SK-N-SH treated with all-trans-retinoic acid at 6 μM for 48 hours (cell line): ENCODE measurements around the gene DPEP2NB.
"Not testable (repeated sequence)": the region's sequence is repeated elsewhere in the genome, so short reads cannot be mapped to it uniquely, and the experiment has no call there.

Experiments
- ATAC-seq: fragments of 200-7000 bp; cut with Tn5 transposase; 3 replicates; pipeline ENCODE4 v1.9.1; 2020; ENCODE audit warnings: mild to moderate bottlenecking, moderate library complexity
- ARNTL ChIP-seq: fragments of 450-650 bp; formaldehyde crosslinking; IDR thresholded peaks from 2 replicates; pipeline ENCODE4 v1.5.0; 2020; ENCODE audit warnings: low read depth, mild to moderate bottlenecking, moderate library complexity, borderline replicate concordance
- BACH2 ChIP-seq: fragments of 250-450 bp; sonication (Bioruptor Pico); IDR thresholded peaks from 2 replicates; pipeline ENCODE4 v1.9.0; 2021; ENCODE audit warnings: mild to moderate bottlenecking, borderline replicate concordance
- CREB5 ChIP-seq: fragments of 250-450 bp; sonication (Bioruptor Pico); IDR thresholded peaks from 2 replicates; pipeline ENCODE4 v1.5.1; 2020; ENCODE audit warnings: low read depth, mild to moderate bottlenecking, moderate library complexity
- CSDC2 ChIP-seq: fragments of 250-450 bp; sonication (Bioruptor Pico); IDR thresholded peaks from 2 replicates; pipeline ENCODE4 v1.5.0; 2020; ENCODE audit warnings: mild to moderate bottlenecking, moderate library complexity
- CSRNP3 ChIP-seq: fragments of 250-450 bp; sonication (Bioruptor Pico); IDR thresholded peaks from 2 replicates; pipeline ENCODE4 v1.5.1; 2021; ENCODE audit warnings: mild to moderate bottlenecking, moderate library complexity
- ESRRG ChIP-seq: fragments of 250-450 bp; sonication (Bioruptor Pico); IDR thresholded peaks from 2 replicates; pipeline ENCODE4 v1.6.1; 2021; ENCODE audit warnings: mild to moderate bottlenecking
- GLIS3 ChIP-seq: fragments of 250-450 bp; sonication (Bioruptor Pico); IDR thresholded peaks from 2 replicates; pipeline ENCODE4 v1.5.0; 2020; ENCODE audit warnings: mild to moderate bottlenecking, moderate library complexity
- ISL1 ChIP-seq: fragments of 250-450 bp; sonication (Bioruptor Pico); IDR thresholded peaks from 2 replicates; pipeline ENCODE4 v2.1.2; 2022; ENCODE audit warnings: mild to moderate bottlenecking, moderate library complexity
- OSR1 ChIP-seq: fragments of 250-450 bp; sonication (Bioruptor Pico); IDR thresholded peaks from 2 replicates; pipeline ENCODE4 v1.8.0; 2022; ENCODE audit warnings: moderate library complexity, mild to moderate bottlenecking, inconsistent platforms
- PATZ1 ChIP-seq: fragments of 250-450 bp; sonication (Bioruptor Pico); IDR thresholded peaks from 2 replicates; pipeline ENCODE4 v1.8.0; 2020; ENCODE audit warnings: mild to moderate bottlenecking, moderate library complexity, borderline replicate concordance
- POU6F1 ChIP-seq: fragments of 250-450 bp; sonication (Bioruptor Pico); IDR thresholded peaks from 2 replicates; pipeline ENCODE4 v1.8.0; 2021; ENCODE audit warnings: low read depth, mild to moderate bottlenecking, moderate library complexity, borderline replicate concordance
- PPARA ChIP-seq: fragments of 250-450 bp; sonication (Bioruptor Pico); IDR thresholded peaks from 2 replicates; pipeline ENCODE4 v1.5.0; 2020; ENCODE audit warnings: mild to moderate bottlenecking, borderline replicate concordance
- RARB ChIP-seq: fragments of 250-450 bp; sonication (Bioruptor Pico); IDR thresholded peaks from 2 replicates; pipeline ENCODE4 v1.8.0; 2021; ENCODE audit warnings: mild to moderate bottlenecking, moderate library complexity
- SNAI2 ChIP-seq: fragments of 250-450 bp; sonication (Bioruptor Pico); IDR thresholded peaks from 2 replicates; pipeline ENCODE4 v1.5.0; 2020; ENCODE audit warnings: mild to moderate bottlenecking, moderate library complexity
- TCF4 ChIP-seq: fragments of 250-450 bp; sonication (Bioruptor Pico); IDR thresholded peaks from 2 replicates; pipeline ENCODE4 v1.8.0; 2021; ENCODE audit warnings: mild to moderate bottlenecking, moderate library complexity, borderline replicate concordance
- TOX ChIP-seq: fragments of 250-450 bp; sonication (Bioruptor Pico); IDR thresholded peaks from 2 replicates; pipeline ENCODE4 v1.8.0; 2021; ENCODE audit warnings: mild to moderate bottlenecking, moderate library complexity, borderline replicate concordance
- TSHZ2 ChIP-seq: fragments of 250-450 bp; sonication (Bioruptor Pico); IDR thresholded peaks from 2 replicates; pipeline ENCODE4 v1.5.0; 2020; ENCODE audit warnings: mild to moderate bottlenecking, moderate library complexity
- ZC3H10 ChIP-seq: fragments of 250-450 bp; sonication (Bioruptor Pico); IDR thresholded peaks from 2 replicates; pipeline ENCODE4 v1.5.1; 2021; ENCODE audit warnings: mild to moderate bottlenecking, moderate library complexity
- ZFP3 ChIP-seq: fragments of 250-450 bp; sonication (Bioruptor Pico); IDR thresholded peaks from 2 replicates; pipeline ENCODE4 v1.5.0; 2020; ENCODE audit warnings: mild to moderate bottlenecking, moderate library complexity
- ZFP30 ChIP-seq: fragments of 450-650 bp; formaldehyde crosslinking; IDR thresholded peaks from 2 replicates; pipeline ENCODE4 v1.5.0; 2022; ENCODE audit warnings: mild to moderate bottlenecking, moderate library complexity
- ZNF565 ChIP-seq: fragments of 450-650 bp; formaldehyde crosslinking; conservative IDR thresholded peaks from 2 replicates; pipeline ENCODE4 v1.5.0; 2020; ENCODE audit warnings: low read depth, mild to moderate bottlenecking, moderate library complexity
- ZNF70 ChIP-seq: fragments of 450-650 bp; formaldehyde crosslinking; IDR thresholded peaks from 2 replicates; pipeline ENCODE4 v1.5.0; 2020; ENCODE audit warnings: mild to moderate bottlenecking, moderate library complexity
- ZNF8 ChIP-seq: fragments of 450-650 bp; formaldehyde crosslinking; IDR thresholded peaks from 2 replicates; pipeline ENCODE4 v1.5.0; 2020; ENCODE audit warnings: mild to moderate bottlenecking, moderate library complexity

The DPEP2NB gene

GRCh38 chr16:67996666-67997065, 19.0 kb downstream of the DPEP2NB start:
- ATAC-seq = no peak

GRCh38 chr16:67995423-67995822, 20.3 kb downstream of the DPEP2NB start:
- no peak for TF ChIP-seq ZFP30
- no peak for TF ChIP-seq ISL1
- TF ChIP-seq TSHZ2 (CRISPR knock-in tag) = no peak
- no peak for TF ChIP-seq TOX (CRISPR knock-in tag)
- no peak for TF ChIP-seq TCF4 (CRISPR knock-in tag)
- TF ChIP-seq ZNF70 = no peak
- TF ChIP-seq RARB (CRISPR knock-in tag) = no peak
- TF ChIP-seq ZFP3 = no peak
- no peak for TF ChIP-seq POU6F1 (CRISPR knock-in tag)
- no peak for TF ChIP-seq ZNF8
- no peak for TF ChIP-seq ARNTL (CRISPR knock-in tag)
- no peak for TF ChIP-seq ZNF565 (CRISPR knock-in tag)
- no peak for TF ChIP-seq ZC3H10
- no peak for TF ChIP-seq CSDC2 (CRISPR knock-in tag)
- TF ChIP-seq SNAI2 (CRISPR knock-in tag) = no peak
- no peak for TF ChIP-seq CREB5 (CRISPR knock-in tag)
- TF ChIP-seq BACH2 (CRISPR knock-in tag) = no peak
- no peak for TF ChIP-seq GLIS3 (CRISPR knock-in tag)
- no peak for TF ChIP-seq OSR1 (CRISPR knock-in tag)
- no peak for TF ChIP-seq ESRRG (CRISPR knock-in tag)

More at GRCh38 chr16:67996666-67997065, 19.0 kb downstream of the DPEP2NB start:
- no peak for TF ChIP-seq ZC3H10
- TF ChIP-seq RARB (CRISPR knock-in tag) = no peak
- no peak for TF ChIP-seq CSDC2 (CRISPR knock-in tag)
- TF ChIP-seq PPARA (CRISPR knock-in tag) = no peak
- TF ChIP-seq ARNTL (CRISPR knock-in tag) = no peak
- no peak for TF ChIP-seq PATZ1 (CRISPR knock-in tag)
- no peak for TF ChIP-seq SNAI2 (CRISPR knock-in tag)
- TF ChIP-seq ISL1 = no peak
- TF ChIP-seq CSRNP3 (CRISPR knock-in tag) = no peak
- TF ChIP-seq TOX (CRISPR knock-in tag) = no peak
- no peak for TF ChIP-seq ZNF8
- no peak for TF ChIP-seq ZFP3

GRCh38 chr16:67994040-67994408, 21.7 kb downstream of the DPEP2NB start:
- not testable (repeated sequence) for ATAC-seq

More at GRCh38 chr16:67995423-67995822, 20.3 kb downstream of the DPEP2NB start:
- ATAC-seq = no peak
